ENCODE data around the gene KIAA1958. TPM values are rescaled to one million over a fixed set of nuclear protein-coding genes. Genes with fewer than 3 reads are reported as not detected.

The KIAA1958 gene
- total and polyA plus RNA-seq, 2 of the 8 experiments (the other 6 are each of a cell fraction or from before 2014, with no cell fraction given) = 11.4 to 43.8 TPM

DNA sequence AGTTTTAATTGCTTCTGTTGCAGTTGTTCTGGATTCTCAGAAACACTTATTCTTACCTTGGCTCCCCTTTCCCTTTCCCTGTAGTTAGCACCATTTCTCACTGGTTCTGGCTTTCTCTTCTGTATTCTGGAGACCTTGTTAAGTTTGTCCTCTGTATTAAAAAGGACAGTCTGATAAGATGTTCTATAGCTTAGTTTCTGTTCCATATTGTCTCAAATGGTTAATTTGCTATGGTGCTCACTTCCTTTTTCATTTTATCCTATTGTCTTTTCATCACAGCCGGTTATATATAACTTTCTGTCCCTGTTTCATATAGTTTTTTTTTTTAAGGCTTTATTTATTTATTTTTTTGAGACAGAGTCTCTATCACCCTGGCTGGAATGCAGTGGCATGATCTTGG lies 41.4 kb upstream of the KIAA1958 start:
- Histone ChIP-seq H4K8ac (ENCODE audit: extremely low read depth, insufficient read depth, low read length) (no peak overlapping the region), H3K23me2 (ENCODE audit: low read depth, low read length) (no peaks in the 10 kb centered on the region), H3K27ac (ENCODE audit: low read depth, low read length) (no peak overlapping the region), H3K79me2 (ENCODE audit: control insufficient read depth in 1 of 2, insufficient read depth in 2 of 2, low read length in 2 of 2) (no peaks in the 10 kb centered on the region), H3K23ac (ENCODE audit: insufficient read length) (no peak overlapping the region), H3K14ac (ENCODE audit: insufficient read length) (no peak overlapping the region), H3K4ac (replicated peaks; ENCODE audit: insufficient read length, low read depth, low read length) (no peak overlapping the region), H3K4me3 (ENCODE audit: extremely low read depth in 1 of 4, insufficient read depth in 2 of 4, low read depth in 3 of 4, low read length in 4 of 4) (no peak overlapping the region), H3K9me3 (ENCODE audit: insufficient read depth in 2 of 2, low read depth in 1 of 2, low read length in 1 of 2) (no peaks in the 10 kb centered on the region), H3K4me1 (replicated peaks in 1 of 4; ENCODE audit: control insufficient read depth in 3 of 4, insufficient read depth in 4 of 4, low read length in 3 of 4) (no peaks in the 10 kb centered on the region), H2BK15ac (ENCODE audit: low read length) (no peak overlapping the region), H2BK5ac (ENCODE audit: low read depth, low read length) (no peak overlapping the region), H3K36me3 (ENCODE audit: control insufficient read depth in 2 of 4, insufficient read depth in 4 of 4, low read length in 3 of 4) (no peaks in the 10 kb centered on the region), H2AK5ac (ENCODE audit: low read depth, low read length) (no peak overlapping the region), H3K79me1 (ENCODE audit: low read depth, low read length) (no peaks in the 10 kb centered on the region), H4K20me1 (replicated peaks in 1 of 2; ENCODE audit: control insufficient read depth in 1 of 2, insufficient read depth in 2 of 2, low read length in 2 of 2) (no peaks in the 10 kb centered on the region), H3K18ac (ENCODE audit: extremely low read depth, low read length) (no peak overlapping the region), H4K91ac (replicated peaks; ENCODE audit: insufficient read length, low read length) (no peak overlapping the region), H3K4me2 (ENCODE audit: insufficient read depth in 1 of 2, low read depth in 2 of 2, low read length in 2 of 2) (no peak overlapping the region), H2BK120ac (replicated peaks; ENCODE audit: low read depth, low read length) (no peak overlapping the region), H2AFZ (ENCODE audit: low read length) (no peak overlapping the region), H3K9ac (replicated peaks in 1 of 4; ENCODE audit: extremely low read depth in 1 of 4, low read depth in 3 of 4, low read length in 3 of 4) (no peak overlapping the region), H4K5ac (ENCODE audit: insufficient read length, low read depth, low read length) (no peak overlapping the region), H2BK12ac (ENCODE audit: low read depth, low read length) (no peak overlapping the region), H2BK20ac (ENCODE audit: low read length) (no peak overlapping the region), H3K56ac (replicated peaks; ENCODE audit: insufficient read length, low read depth, low read length) (no peak overlapping the region), H3K27me3 (replicated peaks in 1 of 4; ENCODE audit: control insufficient read depth in 3 of 4, extremely low read depth in 1 of 4, insufficient read depth in 3 of 4, low read length in 3 of 4) (no peaks in the 10 kb centered on the region)
- FAIRE-seq (no peak), DNase-seq (ENCODE audit: low read depth in 1 of 2, low spot score in 2 of 2) (no peak)
- POLR2A ChIA-PET (ENCODE audit: partially characterized antibody) = interaction anchor here (0.7 to 1.1 kb wide), 2 partner anchors 12 to 274 kb away, joined by 3 to 5 read pairs; no protein-coding TSS in a partner anchor
- CTCF ChIA-PET (ENCODE audit: partially characterized antibody) = interaction anchor here (0.8 to 1.5 kb wide), 6 partner anchors 10 to 273 kb away, joined by 3 to 9 read pairs (median 4); no protein-coding TSS in a partner anchor
- WGBS, 2 experiments (ENCODE audit: extremely low coverage in 1 of 2, insufficient coverage in 1 of 2, insufficient read length in 1 of 2, insufficient replicate concordance in 2 of 2, low coverage in 1 of 2, low lambda C conversion rate in 2 of 2, missing lambda C conversion rate in 1 of 2) = 48% methylated on average over 1 of the region's 1 CpG; no CpG with 5 or more reads in 1 of the 2 experiments
- TF ChIP-seq CTBP2 (IDR thresholded peaks at IDR 0.05; ENCODE audit: borderline replicate concordance, insufficient read depth, insufficient read length, low read length) (no peak), TCF12 (IDR thresholded peaks at IDR 0.05; ENCODE audit: low read depth, low read length) (no peak), EP300 (IDR thresholded peaks at IDR 0.05; ENCODE audit: borderline replicate concordance in 1 of 2, low read depth in 2 of 2, low read length in 2 of 2) (no peak), POU5F1 (IDR thresholded peaks at IDR 0.05; ENCODE audit: low read depth, low read length) (no peak), SP4 (IDR thresholded peaks at IDR 0.05; ENCODE audit: low read length) (no peak)

Data from H1 (cell line).